ENCODE results near the gene SSUH2. TPM values are rescaled to one million over a fixed set of nuclear protein-coding genes. Genes with fewer than 3 reads are reported as not detected.

SSUH2 gene
- total and polyA plus RNA-seq, 12 donors = 0.12 to 1.3 (median 0.61) TPM; not detected in 3

GRCh38 chr3:8593021-8593827 is 51.4 kb downstream of the SSUH2 start:
- Histone ChIP-seq H3K4me3 (no peak overlapping the region), H3K9me3 (replicated peaks in 1 of 3) (no peaks in the 10 kb centered on the region), H3K4me1 (replicated peaks in 1 of 2) (no peaks in the 10 kb centered on the region), H3K27me3 (no peaks in the 10 kb centered on the region), H3K36me3 (replicated peaks in 1 of 2) (no peaks in the 10 kb centered on the region), H3K27ac (no peak overlapping the region)
- WGBS, 4 donors = 86 to 98% (median 93%) methylated on average over 4 to 9 of the region's 9 CpGs
- TF ChIP-seq, protein P1, sequence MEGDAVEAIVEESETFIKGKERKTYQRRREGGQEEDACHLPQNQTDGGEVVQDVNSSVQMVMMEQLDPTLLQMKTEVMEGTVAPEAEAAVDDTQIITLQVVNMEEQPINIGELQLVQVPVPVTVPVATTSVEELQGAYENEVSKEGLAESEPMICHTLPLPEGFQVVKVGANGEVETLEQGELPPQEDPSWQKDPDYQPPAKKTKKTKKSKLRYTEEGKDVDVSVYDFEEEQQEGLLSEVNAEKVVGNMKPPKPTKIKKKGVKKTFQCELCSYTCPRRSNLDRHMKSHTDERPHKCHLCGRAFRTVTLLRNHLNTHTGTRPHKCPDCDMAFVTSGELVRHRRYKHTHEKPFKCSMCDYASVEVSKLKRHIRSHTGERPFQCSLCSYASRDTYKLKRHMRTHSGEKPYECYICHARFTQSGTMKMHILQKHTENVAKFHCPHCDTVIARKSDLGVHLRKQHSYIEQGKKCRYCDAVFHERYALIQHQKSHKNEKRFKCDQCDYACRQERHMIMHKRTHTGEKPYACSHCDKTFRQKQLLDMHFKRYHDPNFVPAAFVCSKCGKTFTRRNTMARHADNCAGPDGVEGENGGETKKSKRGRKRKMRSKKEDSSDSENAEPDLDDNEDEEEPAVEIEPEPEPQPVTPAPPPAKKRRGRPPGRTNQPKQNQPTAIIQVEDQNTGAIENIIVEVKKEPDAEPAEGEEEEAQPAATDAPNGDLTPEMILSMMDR (IDR thresholded peaks at IDR 0.05) = no peak
- TF ChIP-seq POLR2A (IDR thresholded peaks at IDR 0.05) = no peak
- DNase-seq = no peak
- intact Hi-C loops (cut with DNase I) = no loop called here

DNA sequence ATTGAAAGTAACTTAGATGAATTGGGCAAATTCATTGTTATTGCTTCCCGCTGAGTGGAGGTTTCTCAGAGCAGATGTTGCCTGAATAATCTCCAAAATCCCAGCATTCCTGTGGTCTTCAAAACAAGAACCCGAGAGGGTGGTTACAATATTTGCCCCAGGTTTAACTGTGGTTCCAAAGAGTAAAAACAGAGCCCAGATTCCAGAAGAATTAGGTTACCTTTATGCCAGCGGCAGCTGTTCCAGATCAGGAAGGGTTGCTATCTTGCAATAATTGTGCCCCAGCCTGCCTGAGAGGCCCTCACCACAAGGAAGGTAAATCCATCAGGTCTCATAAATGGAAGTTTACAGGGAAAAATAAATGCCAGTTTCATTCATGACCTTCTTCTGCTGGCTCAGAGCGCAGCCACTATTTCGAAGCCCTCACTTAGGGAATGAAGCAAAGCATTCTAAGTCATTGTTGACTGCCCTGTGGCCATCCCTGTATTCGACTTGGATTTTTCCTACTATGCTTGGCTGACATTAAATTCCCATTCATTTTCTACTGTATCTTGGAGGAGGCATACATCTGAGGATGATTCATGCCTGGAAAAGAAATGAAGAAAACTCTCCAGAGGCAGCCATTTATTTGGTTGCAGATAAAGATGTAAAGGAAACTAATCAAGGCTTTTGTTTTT is 54.6 kb downstream of the SSUH2 start:
- Histone ChIP-seq H3K4me1 (replicated peaks in 1 of 2) (no peaks in the 10 kb centered on the region), H3K27ac (no peak overlapping the region), H3K9me3 (replicated peaks in 1 of 3) (no peaks in the 10 kb centered on the region), H3K4me3 (no peak overlapping the region), H3K27me3 (no peaks in the 10 kb centered on the region), H3K36me3 (replicated peaks in 1 of 2) (no peaks in the 10 kb centered on the region)
- no peak for DNase-seq
- TF ChIP-seq POLR2A (IDR thresholded peaks at IDR 0.05) = no peak
- TF ChIP-seq, protein P1 (IDR thresholded peaks at IDR 0.05) = no peak
- 75 to 79% (median 78%) methylated on average over 5 to 6 of the region's 6 CpGs for WGBS, 4 donors
- intact Hi-C loops (cut with DNase I) = no loop called here

- no peak for TF ChIP-seq POLR2A (IDR thresholded peaks at IDR 0.05)
- TF ChIP-seq, protein P1 (IDR thresholded peaks at IDR 0.05) = no peak
- Histone ChIP-seq H3K27me3 (no peaks in the 10 kb centered on the region), H3K36me3 (replicated peaks in 1 of 2) (no peaks in the 10 kb centered on the region), H3K27ac (no peak overlapping the region), H3K4me3 (no peak overlapping the region), H3K4me1 (replicated peaks in 1 of 2) (no peaks in the 10 kb centered on the region), H3K9me3 (replicated peaks in 1 of 3) (no peaks in the 10 kb centered on the region)
- peak in 1 of 7 donors; percentile 15 for DNase-seq
- WGBS, 4 donors = 83 to 88% (median 87%) methylated on average over 2 of the region's 2 CpGs
- intact Hi-C loops (cut with DNase I) = no loop called here
Observed at GRCh38 chr3:8584661-8585060, 59.9 kb downstream of the SSUH2 start.

DNA sequence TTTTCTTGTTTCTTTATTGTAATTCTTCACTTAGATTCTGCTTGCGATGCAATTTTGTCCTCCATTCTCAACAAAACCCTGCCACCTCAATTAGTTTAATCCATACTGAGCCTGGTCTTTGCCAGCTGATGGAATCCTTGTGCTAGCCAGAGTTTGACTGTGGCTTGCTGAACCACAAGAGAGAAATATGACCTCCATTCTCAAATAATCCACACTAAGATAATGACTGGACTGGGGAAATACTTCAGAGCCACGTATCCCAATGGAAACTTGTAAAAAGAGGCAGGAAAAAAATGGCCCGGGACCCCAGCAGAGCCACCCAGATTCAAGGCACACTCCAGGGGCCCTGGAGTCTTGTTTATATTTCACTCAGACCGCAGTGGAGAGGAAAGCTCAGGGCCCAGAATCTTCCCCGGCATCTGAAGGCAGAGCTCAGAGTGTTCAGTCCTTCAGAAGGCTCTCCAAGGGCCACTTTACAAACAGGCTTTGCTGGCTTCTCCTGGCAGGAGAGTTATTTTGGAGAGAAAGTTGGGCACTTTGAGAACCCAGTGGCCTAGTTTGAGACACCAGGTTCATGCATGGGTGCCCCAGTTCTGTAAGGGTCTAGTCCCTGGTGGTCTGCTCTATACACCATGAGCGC is 62.7 kb downstream of the SSUH2 start:
- Histone ChIP-seq H3K4me3 (no peak overlapping the region), H3K9me3 (replicated peaks in 1 of 3) (no peaks in the 10 kb centered on the region), H3K27ac (no peak overlapping the region), H3K4me1 (replicated peaks in 1 of 2) (no peaks in the 10 kb centered on the region), H3K36me3 (replicated peaks in 1 of 2) (no peaks in the 10 kb centered on the region), H3K27me3 (no peaks in the 10 kb centered on the region)
- DNase-seq = peak in 1 of 7 donors; percentile 11
- TF ChIP-seq POLR2A (IDR thresholded peaks at IDR 0.05) = no peak
- TF ChIP-seq, protein P1 (IDR thresholded peaks at IDR 0.05) = no peak
- intact Hi-C loops (cut with DNase I) = no loop called here
- WGBS, 4 donors = 85 to 99% (median 95%) methylated on average over 6 of the region's 6 CpGs

Data from adrenal gland (tissue), 12 donors.